Measurements from ENCODE around the gene KRT38. TPM values are rescaled to one million over a fixed set of nuclear protein-coding genes. Genes with fewer than 3 reads are reported as not detected.

The KRT38 gene
- total and polyA plus RNA-seq, 4 donors: not detected

DNA sequence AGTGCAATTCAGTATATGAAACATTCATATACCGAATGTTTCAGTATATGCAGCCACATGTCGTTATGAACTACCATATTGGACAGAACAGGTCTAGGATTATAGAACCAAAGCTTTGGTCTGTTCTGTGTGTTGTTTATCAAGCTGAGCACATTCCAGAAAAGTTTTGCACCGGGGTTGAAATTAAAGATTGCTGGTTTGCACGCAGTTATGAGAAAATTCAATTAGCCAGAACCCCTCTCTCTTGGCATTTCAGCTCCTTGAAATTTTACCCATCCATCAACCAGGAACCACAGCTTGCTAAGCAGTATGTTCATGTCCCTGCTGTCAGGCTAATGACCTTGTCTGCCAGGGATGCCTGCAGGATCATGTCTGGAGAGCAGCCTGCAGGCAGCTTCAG lies 16.9 kb upstream of the KRT38 start:
- no peaks in the 10 kb centered on the region for H3K27me3 ChIP-seq (ENCODE audit: control insufficient read depth in 3 of 3, insufficient read depth in 3 of 3, low read length in 2 of 3)
- 84 to 91% methylated on average over 4 of the region's 4 CpGs for WGBS, 2 donors
- ATAC-seq (ENCODE audit: insufficient read depth, low FRiP score): no peak
- no peak overlapping the region for H3K9ac ChIP-seq (ENCODE audit: insufficient read depth in 1 of 2, low read length in 2 of 2)
- TF ChIP-seq, protein P1, sequence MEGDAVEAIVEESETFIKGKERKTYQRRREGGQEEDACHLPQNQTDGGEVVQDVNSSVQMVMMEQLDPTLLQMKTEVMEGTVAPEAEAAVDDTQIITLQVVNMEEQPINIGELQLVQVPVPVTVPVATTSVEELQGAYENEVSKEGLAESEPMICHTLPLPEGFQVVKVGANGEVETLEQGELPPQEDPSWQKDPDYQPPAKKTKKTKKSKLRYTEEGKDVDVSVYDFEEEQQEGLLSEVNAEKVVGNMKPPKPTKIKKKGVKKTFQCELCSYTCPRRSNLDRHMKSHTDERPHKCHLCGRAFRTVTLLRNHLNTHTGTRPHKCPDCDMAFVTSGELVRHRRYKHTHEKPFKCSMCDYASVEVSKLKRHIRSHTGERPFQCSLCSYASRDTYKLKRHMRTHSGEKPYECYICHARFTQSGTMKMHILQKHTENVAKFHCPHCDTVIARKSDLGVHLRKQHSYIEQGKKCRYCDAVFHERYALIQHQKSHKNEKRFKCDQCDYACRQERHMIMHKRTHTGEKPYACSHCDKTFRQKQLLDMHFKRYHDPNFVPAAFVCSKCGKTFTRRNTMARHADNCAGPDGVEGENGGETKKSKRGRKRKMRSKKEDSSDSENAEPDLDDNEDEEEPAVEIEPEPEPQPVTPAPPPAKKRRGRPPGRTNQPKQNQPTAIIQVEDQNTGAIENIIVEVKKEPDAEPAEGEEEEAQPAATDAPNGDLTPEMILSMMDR (IDR thresholded peaks at IDR 0.05; ENCODE audit: control extremely low read depth, extremely low read depth): no peak
- no peak for DNase-seq
- no peaks in the 10 kb centered on the region for H3K36me3 ChIP-seq (ENCODE audit: control insufficient read depth in 4 of 4, insufficient read depth in 4 of 4, low read length in 4 of 4)
- H3K9me3 ChIP-seq (ENCODE audit: control insufficient read depth in 4 of 4, insufficient read depth in 3 of 4, low read length in 3 of 4): no peaks in the 10 kb centered on the region
- no peak overlapping the region for H3K27ac ChIP-seq (ENCODE audit: low read depth in 1 of 2, low read length in 1 of 2)
- no peak overlapping the region for H3K4me3 ChIP-seq
- H3K4me1 ChIP-seq (ENCODE audit: control insufficient read depth in 5 of 5, insufficient read depth in 5 of 5, low read length in 5 of 5): no peaks in the 10 kb centered on the region

DNA sequence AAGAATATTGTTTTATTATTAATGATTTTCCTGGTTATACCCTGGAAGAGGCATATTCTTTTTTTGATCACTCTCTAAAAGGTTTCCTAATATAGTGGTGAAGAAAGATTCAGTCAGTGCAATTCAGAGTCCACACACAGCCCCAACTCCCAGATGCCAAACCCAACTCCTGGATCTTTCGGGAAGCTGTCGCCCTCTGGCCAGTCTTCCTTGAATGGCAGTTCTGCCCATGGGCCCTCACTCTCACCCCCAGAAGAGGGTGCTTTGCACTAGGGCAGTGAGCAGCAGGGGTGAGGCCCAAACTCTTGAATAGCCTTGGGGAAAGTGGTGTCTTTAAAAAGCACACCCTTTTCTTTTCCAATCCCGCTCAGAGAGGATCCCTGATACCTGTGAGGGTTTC lies 15.4 kb upstream of the KRT38 start:
- no peak for DNase-seq
- TF ChIP-seq, protein P1 (IDR thresholded peaks at IDR 0.05; ENCODE audit: control extremely low read depth, extremely low read depth): no peak
- Histone ChIP-seq H3K4me1 (ENCODE audit: control insufficient read depth in 5 of 5, insufficient read depth in 5 of 5, low read length in 5 of 5) (peaks cover 0 to 3% (median 0%) of the 10 kb centered on the region in 5 donors), H3K36me3 (ENCODE audit: control insufficient read depth in 4 of 4, insufficient read depth in 4 of 4, low read length in 4 of 4) (no peaks in the 10 kb centered on the region), H3K9me3 (ENCODE audit: control insufficient read depth in 4 of 4, insufficient read depth in 3 of 4, low read length in 3 of 4) (no peaks in the 10 kb centered on the region), H3K4me3 (no peak overlapping the region), H3K27ac (ENCODE audit: low read depth in 1 of 2, low read length in 1 of 2) (no peak overlapping the region), H3K27me3 (ENCODE audit: control insufficient read depth in 3 of 3, insufficient read depth in 3 of 3, low read length in 2 of 3) (no peaks in the 10 kb centered on the region), H3K9ac (ENCODE audit: insufficient read depth in 1 of 2, low read length in 2 of 2) (no peak overlapping the region)
- no peak for ATAC-seq (ENCODE audit: insufficient read depth, low FRiP score)
- 79 to 88% methylated on average over 3 of the region's 3 CpGs for WGBS, 2 donors

DNA sequence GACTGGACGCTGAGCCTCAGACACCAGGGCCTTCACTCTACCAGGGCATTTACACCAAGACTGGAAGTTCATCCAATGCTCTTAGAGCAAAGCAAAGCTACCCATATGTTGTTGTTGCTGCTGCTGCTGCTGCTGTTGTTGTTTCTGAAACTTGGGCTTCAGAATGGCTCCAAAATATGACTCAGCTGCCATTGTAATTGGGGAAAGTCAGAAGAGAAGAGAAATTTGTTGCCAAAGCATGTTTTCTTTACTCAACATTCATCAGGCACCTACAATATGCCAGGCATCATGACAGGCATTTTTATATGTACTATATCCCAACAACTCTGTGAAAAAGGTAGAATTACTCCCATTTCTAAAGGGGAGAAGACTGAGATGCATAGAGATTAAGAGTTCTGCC lies 14.5 kb upstream of the KRT38 start:
- H3K4me1 ChIP-seq (ENCODE audit: control insufficient read depth in 5 of 5, insufficient read depth in 5 of 5, low read length in 5 of 5): peaks cover 0 to 3% (median 0%) of the 10 kb centered on the region in 5 donors
- TF ChIP-seq, protein P1 (IDR thresholded peaks at IDR 0.05; ENCODE audit: control extremely low read depth, extremely low read depth): no peak
- no peaks in the 10 kb centered on the region for H3K27me3 ChIP-seq (ENCODE audit: control insufficient read depth in 3 of 3, insufficient read depth in 3 of 3, low read length in 2 of 3)
- DNase-seq (no peak), ATAC-seq (ENCODE audit: insufficient read depth, low FRiP score) (no peak)
- 89 to 97% methylated on average over 1 of the region's 1 CpG for WGBS, 2 donors
- H3K9ac ChIP-seq (ENCODE audit: insufficient read depth in 1 of 2, low read length in 2 of 2): no peak overlapping the region
- H3K27ac ChIP-seq (ENCODE audit: low read depth in 1 of 2, low read length in 1 of 2): no peak overlapping the region
- no peaks in the 10 kb centered on the region for H3K9me3 ChIP-seq (ENCODE audit: control insufficient read depth in 4 of 4, insufficient read depth in 3 of 4, low read length in 3 of 4)
- no peaks in the 10 kb centered on the region for H3K36me3 ChIP-seq (ENCODE audit: control insufficient read depth in 4 of 4, insufficient read depth in 4 of 4, low read length in 4 of 4)
- no peak overlapping the region for H3K4me3 ChIP-seq

DNA sequence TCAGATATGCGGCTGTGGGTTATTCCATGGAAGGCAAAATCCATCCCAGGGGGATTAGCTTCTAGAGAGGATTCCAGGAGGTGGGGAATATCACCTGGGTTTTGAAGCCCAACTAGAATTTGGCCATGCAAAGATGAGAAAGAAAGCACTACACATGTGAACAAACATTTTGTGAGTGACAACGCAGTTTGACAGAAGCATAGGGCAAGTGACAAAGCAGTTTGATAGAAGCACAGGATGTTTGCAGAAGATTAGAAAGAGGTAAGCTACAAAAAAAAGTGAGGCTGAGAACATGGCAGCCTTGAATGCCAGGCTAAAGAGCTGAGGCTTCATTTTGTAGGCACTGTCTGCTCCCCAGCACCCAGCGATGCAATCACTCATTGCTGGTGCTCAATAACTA lies 12.3 kb upstream of the KRT38 start:
- DNase-seq: no peak
- Histone ChIP-seq H3K27me3 (ENCODE audit: control insufficient read depth in 3 of 3, insufficient read depth in 3 of 3, low read length in 2 of 3) (no peaks in the 10 kb centered on the region), H3K9ac (ENCODE audit: insufficient read depth in 1 of 2, low read length in 2 of 2) (no peak overlapping the region), H3K36me3 (ENCODE audit: control insufficient read depth in 4 of 4, insufficient read depth in 4 of 4, low read length in 4 of 4) (no peaks in the 10 kb centered on the region), H3K4me3 (no peak overlapping the region), H3K27ac (ENCODE audit: low read depth in 1 of 2, low read length in 1 of 2) (no peak overlapping the region), H3K9me3 (ENCODE audit: control insufficient read depth in 4 of 4, insufficient read depth in 3 of 4, low read length in 3 of 4) (no peaks in the 10 kb centered on the region), H3K4me1 (ENCODE audit: control insufficient read depth in 5 of 5, insufficient read depth in 5 of 5, low read length in 5 of 5) (peaks cover 0 to 3% (median 0%) of the 10 kb centered on the region in 5 donors)
- WGBS, 2 donors: 87 to 90% methylated on average over 3 of the region's 3 CpGs
- TF ChIP-seq, protein P1 (IDR thresholded peaks at IDR 0.05; ENCODE audit: control extremely low read depth, extremely low read depth): no peak
- no peak for ATAC-seq (ENCODE audit: insufficient read depth, low FRiP score)

All from lung (tissue), 12 donors.